Stimulated activated CD8-positive, alpha-beta memory T cell treated with anti-CD3 and anti-CD28 coated beads, Interleukin-2, amount 100 ng/mL, for 1 hour (primary cell): Measurements from ENCODE around the gene TMEM115.

Experiments
- DNase-seq, 2 donors: peaks; one replicate each; pipeline ENCODE4 v3.0.0-alpha.2; 2020; ENCODE audit warnings: low read depth in 2 of 2

The TMEM115 gene

GRCh38 chr3:50334339-50335075 is 24.8 kb downstream of the TMEM115 start:
- DNase-seq: no peak

GRCh38 chr3:50333744-50334328 is 25.5 kb downstream of the TMEM115 start:
- DNase-seq: no peak

GRCh38 chr3:50331364-50331907 is 27.9 kb downstream of the TMEM115 start:
- no peak for DNase-seq

- DNase-seq: no peak
Observed at GRCh38 chr3:50330330-50330729, 29.0 kb downstream of the TMEM115 start.

- DNase-seq: peak; percentile 87 to 89
Observed at GRCh38 chr3:50327943-50328691, 31.2 kb downstream of the TMEM115 start, which contains the start of gene TUSC2. TUSC2 (minus strand) TSS chr3:50328223; CDS start chr3:50328099, 124 bp downstream.

GRCh38 chr3:50327129-50327528 is 32.2 kb downstream of the TMEM115 start:
- no peak for DNase-seq

- no peak for DNase-seq
Observed at GRCh38 chr3:50326182-50326541, 33.2 kb downstream of the TMEM115 start.

- no peak for DNase-seq
Observed at GRCh38 chr3:50325497-50326181, 33.7 kb downstream of the TMEM115 start.

DNA sequence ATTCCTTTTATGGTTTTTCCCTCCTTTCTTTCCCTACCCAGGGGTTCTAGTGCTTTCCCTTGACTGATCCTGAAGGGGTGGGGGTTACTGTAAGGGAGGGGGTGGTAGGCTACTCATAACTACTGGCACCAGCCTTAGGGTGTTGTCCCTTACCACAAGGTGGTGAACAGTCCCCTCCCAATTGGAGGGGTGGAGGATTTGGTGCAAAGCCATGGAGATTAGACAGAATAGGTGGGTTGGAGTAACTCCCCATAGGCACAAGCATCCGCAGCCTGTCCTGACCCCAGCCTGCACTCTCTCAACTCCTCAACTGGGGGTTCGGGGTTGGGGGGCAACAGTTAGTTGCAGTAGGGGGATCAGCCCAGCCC is 34.2 kb downstream of the TMEM115 start:
- DNase-seq: no peak

DNA sequence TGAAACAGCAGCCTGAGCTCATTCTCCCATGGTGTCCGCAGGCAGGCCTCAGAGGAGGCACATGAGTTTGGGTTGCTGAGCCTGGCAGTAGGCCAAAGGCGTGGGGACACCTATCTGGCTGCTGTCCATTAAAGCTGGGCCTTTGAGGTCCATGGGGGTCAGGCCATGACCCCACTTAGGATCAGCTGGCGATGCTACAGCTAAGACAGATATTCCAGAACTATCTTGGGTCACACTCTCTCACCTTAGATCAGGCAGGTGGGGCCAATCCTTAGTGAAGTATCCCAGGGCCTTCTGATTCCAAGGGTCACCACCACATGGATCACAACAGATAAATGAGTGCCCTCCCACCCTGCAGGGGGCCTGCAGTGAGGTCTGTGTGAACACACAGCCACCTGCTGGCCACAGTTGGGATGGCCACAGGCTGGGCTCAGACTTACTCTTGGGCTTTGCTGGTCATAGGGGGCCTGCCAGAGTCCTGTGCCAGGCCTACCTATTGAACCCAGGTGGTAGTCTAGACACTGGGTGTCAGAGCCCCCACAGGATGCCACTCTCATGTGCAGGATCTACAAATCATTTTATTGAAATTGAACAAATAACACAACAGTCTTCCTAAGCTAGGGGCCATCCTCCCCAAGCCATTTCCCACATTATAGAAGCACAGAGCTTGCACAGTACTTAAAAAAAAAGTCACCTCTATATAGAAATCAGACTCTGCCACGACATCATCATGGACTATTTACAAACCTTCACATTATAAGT is 34.8 kb downstream of the TMEM115 start:
- DNase-seq: no peak

GRCh38 chr3:50323614-50324199 is 35.6 kb downstream of the TMEM115 start:
- DNase-seq: no peak

DNA sequence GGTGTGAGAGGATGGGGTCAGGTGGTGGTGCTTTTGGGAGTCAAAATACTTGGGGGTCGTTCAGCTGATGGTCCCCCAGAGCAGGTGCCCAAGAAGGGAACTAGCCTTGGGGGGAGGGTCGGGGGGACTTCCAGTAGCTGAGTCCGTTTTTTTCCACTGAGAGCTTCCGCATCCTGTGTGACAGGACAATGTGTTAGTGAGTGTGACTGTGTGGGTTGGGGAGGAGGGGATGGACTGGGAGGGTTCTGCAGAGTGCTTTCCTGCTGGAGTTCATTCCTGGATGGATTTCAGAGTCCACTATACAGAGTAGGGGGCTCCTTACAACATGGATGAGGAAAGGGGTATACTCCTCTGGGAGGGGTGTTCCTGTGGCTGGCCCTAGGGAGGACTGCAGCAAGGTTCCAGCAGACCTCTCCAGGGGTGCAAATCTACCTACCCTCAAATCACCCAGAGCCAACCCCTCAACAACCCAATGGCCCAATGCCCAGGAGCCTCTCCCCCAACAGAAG is 36.2 kb downstream of the TMEM115 start:
- no peak for DNase-seq

DNA sequence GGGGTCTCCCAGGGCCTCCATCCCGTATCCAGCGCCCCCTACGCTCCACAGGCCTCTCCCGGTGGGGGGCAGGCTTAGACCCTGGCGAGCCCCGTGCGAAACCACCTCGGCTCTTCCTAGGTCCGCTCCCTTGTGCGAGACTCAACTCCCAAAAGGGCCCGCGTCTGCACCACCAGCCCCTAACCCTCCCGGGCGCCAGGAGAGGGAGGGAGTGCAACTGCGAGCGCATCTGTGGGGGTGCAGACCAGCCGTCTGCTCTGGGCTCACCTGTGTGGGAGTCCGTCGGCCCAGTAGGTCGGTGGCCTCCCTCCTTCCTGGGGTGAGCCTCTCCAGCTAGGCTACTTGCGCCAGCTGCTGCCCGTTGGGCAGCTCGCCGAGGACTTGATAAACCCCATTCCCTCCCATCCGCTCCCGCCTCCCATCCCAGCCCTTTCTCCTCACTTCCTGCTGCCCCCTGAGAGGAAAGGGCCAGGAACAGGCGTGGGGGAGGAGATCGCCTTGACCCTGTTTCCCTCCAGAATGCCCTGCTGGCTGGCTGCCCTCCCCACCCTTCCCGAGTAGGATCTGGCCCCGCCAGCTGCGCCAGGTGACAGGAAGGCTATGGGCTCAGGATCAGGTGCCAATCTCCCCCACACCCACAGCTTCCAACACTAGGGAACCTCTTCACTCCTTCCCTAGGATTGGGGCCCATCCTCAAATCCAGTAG is 36.8 kb downstream of the TMEM115 start, which contains the start of gene HYAL2:
Gene HYAL2 (minus strand): TSS at position 360 of the 706 bp plus-strand sequence. CDS start 2,256 bp downstream, outside the sequence.
- no peak for DNase-seq

DNA sequence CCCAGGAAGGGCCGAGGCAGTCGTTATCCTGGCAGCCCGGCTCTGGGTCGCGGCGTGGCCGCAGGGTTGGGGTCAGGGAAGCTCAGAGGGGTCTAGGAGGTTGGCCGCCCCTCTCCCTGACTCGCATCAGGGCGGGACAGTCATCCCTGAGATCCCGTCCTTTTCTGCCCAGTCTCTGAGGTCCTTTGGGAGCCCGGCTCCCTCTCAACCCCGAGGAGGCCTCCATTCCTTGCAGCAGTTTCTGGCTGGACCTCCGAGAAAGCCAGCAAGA is 37.3 kb downstream of the TMEM115 start:
- no peak for DNase-seq

GRCh38 chr3:50321336-50322114 is 37.8 kb downstream of the TMEM115 start:
- DNase-seq: peak; percentile 56 to 68

- DNase-seq: peak in 1 of 2 donors; percentile 39
Observed at GRCh38 chr3:50320853-50321335, 38.4 kb downstream of the TMEM115 start.

DNA sequence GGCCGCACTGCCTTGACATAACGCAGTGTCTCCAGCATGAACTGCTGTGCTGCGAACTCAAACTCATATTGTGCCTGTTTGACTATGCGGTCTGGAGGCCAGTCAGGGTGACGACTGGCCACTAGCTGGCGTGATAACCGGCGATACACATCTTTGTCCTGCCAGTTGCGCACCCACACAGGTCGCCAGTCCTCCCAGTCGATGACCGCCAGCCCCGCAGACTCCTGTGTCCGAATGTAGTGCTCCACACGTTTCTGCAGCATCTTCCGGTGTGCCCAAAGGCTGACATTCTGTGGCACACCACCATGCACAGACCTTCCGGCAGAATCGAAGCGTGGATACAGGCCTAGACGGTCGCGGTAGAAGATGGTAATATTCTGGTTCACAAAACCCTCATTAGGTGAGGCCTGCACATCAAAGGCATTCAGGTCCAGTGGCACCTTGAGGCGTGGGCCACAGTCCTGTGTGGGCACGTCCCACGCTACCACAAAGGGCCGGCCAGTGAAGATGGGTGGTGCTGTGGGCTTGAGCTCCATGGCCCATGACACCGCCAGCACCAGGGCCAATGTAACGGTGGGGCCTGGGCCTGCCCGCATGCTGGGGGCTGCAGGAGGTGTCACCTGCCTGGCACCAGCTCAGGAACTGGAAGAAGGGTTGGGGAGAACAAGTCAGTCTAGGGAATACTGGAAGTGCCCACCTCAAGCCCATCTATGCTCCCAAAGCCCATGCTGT is 39.3 kb downstream of the TMEM115 start:
- no peak for DNase-seq

GRCh38 chr3:50319181-50319893 is 40.0 kb downstream of the TMEM115 start:
- no peak for DNase-seq
